Endothelial cell of umbilical vein (primary cell): ENCODE measurements around the gene ANGPTL4. TPM values are rescaled to one million over a fixed set of nuclear protein-coding genes. Genes with fewer than 3 reads are reported as not detected.

Experiments
- BruUV-seq: library from RNA; stranded (reverse); fragments of 400-500 nt; replicated peaks from 2 replicates; lab custom pipeline; 2021; lab: Mats Ljungman, UMichigan
- CTCF ChIA-PET: fragments of 300-600, 350-600 bp; sonication (Branson Sonifier 250); formaldehyde crosslinking; loops from one replicate; lab custom pipeline; 2021; ENCODE audit warnings: antibody characterized with exemption, inconsistent platforms; lab: Charles Lee
- POLR2A ChIA-PET: fragments of 300-600, 350-600 bp; sonication (Branson Sonifier 250); formaldehyde crosslinking; loops from one replicate; lab custom pipeline; 2021; ENCODE audit warnings: antibody characterized with exemption, inconsistent platforms; lab: Charles Lee
- DNase-seq: peaks from one replicate; pipeline ENCODE4 v3.0.0-alpha.2; 2011; ENCODE audit warnings: low read depth, low spot score
- FAIRE-seq: peaks from 2 replicates; lab custom pipeline; 2011; peaks lifted over from hg19 to GRCh38; lab: Jason Lieb, UNC
- H2AFZ ChIP-seq: 2 replicates; pipeline ENCODE4 v1.6.0; 2012; ENCODE audit warnings: low read depth, low read length, control low read depth, inconsistent platforms
- H3K27ac ChIP-seq: 2 replicates; pipeline ENCODE4 v1.5.1; 2011; ENCODE audit warnings: low read depth, mild to moderate bottlenecking, control low read depth, low read length, moderate library complexity; ENCODE audit not compliant: insufficient read depth
- H3K27me3 ChIP-seq, 2 experiments: 2 replicates each; pipeline versions ENCODE4 v1.6.0 to v1.6.1; 2011; ENCODE audit warnings: low read length in 2 of 2, mixed read lengths in 1 of 2; ENCODE audit not compliant: control insufficient read depth in 2 of 2, insufficient read depth in 2 of 2
- H3K36me3 ChIP-seq, 2 experiments: 2 replicates in 1 of 2; 3 replicates in 1 of 2; pipeline ENCODE4 v1.5.1; 2011; ENCODE audit warnings: low read length in 2 of 2, mild to moderate bottlenecking in 1 of 2, moderate library complexity in 1 of 2; ENCODE audit not compliant: control insufficient read depth in 2 of 2, insufficient read depth in 2 of 2; ENCODE audit errors: extremely low read depth in 1 of 2
- H3K4me1 ChIP-seq: 3 replicates; pipeline ENCODE4 v1.5.1; 2011; ENCODE audit warnings: mild to moderate bottlenecking, low read length; ENCODE audit not compliant: control insufficient read depth, insufficient read depth; ENCODE audit errors: extremely low read depth
- H3K4me2 ChIP-seq: 2 replicates; pipeline ENCODE4 v1.6.1; 2011; ENCODE audit warnings: low read length, control low read depth, mixed read lengths; ENCODE audit not compliant: insufficient read depth
- H3K4me3 ChIP-seq, 3 experiments: fragments of 200-600 bp in 1 of 3; sonication (generic), shearing (Covaris generic) in 1 of 3; replicated peaks in 1 of 3; 2 replicates each; pipeline ENCODE4 v1.5.1; 2011 to 2016; ENCODE audit warnings: control low read depth in 3 of 3, low read length in 3 of 3, mild to moderate bottlenecking in 2 of 3, inconsistent platforms in 1 of 3, low read depth in 1 of 3, moderate library complexity in 1 of 3; ENCODE audit not compliant: insufficient read depth in 1 of 3
- H3K79me2 ChIP-seq: 2 replicates; pipeline ENCODE4 v1.6.0; 2012; ENCODE audit warnings: low read length, inconsistent platforms; ENCODE audit not compliant: control insufficient read depth, insufficient read depth
- H3K9ac ChIP-seq: replicated peaks from 2 replicates; pipeline ENCODE3; 2011; ENCODE audit warnings: low read length, control low read depth; ENCODE audit not compliant: insufficient read depth; ENCODE audit errors: extremely low read depth
- H3K9me1 ChIP-seq: replicated peaks from 3 replicates; pipeline ENCODE4 v1.6.0; 2011; ENCODE audit warnings: mild to moderate bottlenecking, low read length; ENCODE audit not compliant: control insufficient read depth, insufficient read depth; ENCODE audit errors: extremely low read depth
- H3K9me3 ChIP-seq: replicated peaks from 2 replicates; pipeline ENCODE4 v1.5.1; 2012; ENCODE audit warnings: low read length, inconsistent platforms; ENCODE audit not compliant: control insufficient read depth, insufficient read depth
- H4K20me1 ChIP-seq: replicated peaks from 2 replicates; pipeline ENCODE3; 2011; ENCODE audit warnings: mild to moderate bottlenecking, low read length; ENCODE audit not compliant: control insufficient read depth, insufficient read depth; ENCODE audit errors: extremely low read depth
- CTCF ChIP-seq, 2 donors: IDR thresholded peaks; 1 replicate in 1 of 2; 2 replicates in 1 of 2; pipeline ENCODE4 v1.5.1; 2011; ENCODE audit warnings: low read length in 2 of 2, mild to moderate bottlenecking in 2 of 2, moderate library complexity in 2 of 2, control low read depth in 1 of 2, inconsistent platforms in 1 of 2, low read depth in 1 of 2; ENCODE audit not compliant: insufficient read depth in 1 of 2; ENCODE audit errors: extremely low read depth in 1 of 2
- EZH2 ChIP-seq: IDR thresholded peaks from 2 replicates; pipeline ENCODE4 v1.6.1; 2012; ENCODE audit warnings: borderline replicate concordance, low read depth, mild to moderate bottlenecking, moderate library complexity, low read length, inconsistent platforms; ENCODE audit not compliant: severe bottlenecking
- FOS ChIP-seq: IDR thresholded peaks from 2 replicates; pipeline ENCODE4 v1.6.1; 2011; ENCODE audit warnings: mild to moderate bottlenecking, low read length, moderate library complexity, borderline replicate concordance; ENCODE audit not compliant: insufficient read depth
- GATA2 ChIP-seq: IDR thresholded peaks from 2 replicates; pipeline ENCODE4 v1.7.0; 2011; ENCODE audit warnings: low read depth, mild to moderate bottlenecking, moderate library complexity, mixed read lengths, low read length; ENCODE audit not compliant: insufficient read length, insufficient read depth
- JUN ChIP-seq: IDR thresholded peaks from 2 replicates; pipeline ENCODE4 v1.6.1; 2011; ENCODE audit warnings: borderline replicate concordance, low read depth; ENCODE audit not compliant: insufficient read length, insufficient read depth
- MAX ChIP-seq: IDR thresholded peaks from 2 replicates; pipeline ENCODE4 v1.6.1; 2011; ENCODE audit not compliant: insufficient read depth, insufficient read length
- MYC ChIP-seq: IDR thresholded peaks from one replicate; pipeline ENCODE4 v1.6.1; 2011; ENCODE audit warnings: mild to moderate bottlenecking, low read depth, low read length
- POLR2A ChIP-seq: IDR thresholded peaks from 2 replicates; pipeline ENCODE4 v1.6.1; 2012; ENCODE audit warnings: low read depth, mild to moderate bottlenecking, control low read depth, low read length
- POLR2AphosphoS5 ChIP-seq: IDR thresholded peaks from 2 replicates; pipeline ENCODE4 v1.6.1; 2012; ENCODE audit warnings: low read depth, mild to moderate bottlenecking, control low read depth, low read length, moderate library complexity; ENCODE audit not compliant: insufficient read depth
- dilution Hi-C: fragments of 300-500 bp; cut with MboI; formaldehyde crosslinking; loops from one replicate; pipeline ENCODE4 v1.15.0; 2019; ENCODE audit warnings: low sequenced_read_pairs; ENCODE audit not compliant: extremely low pct_ligation_motif_present
- intact Hi-C: fragments of 100-400 bp; cut with micrococcal nuclease; formaldehyde crosslinking; loops from one replicate; pipeline ENCODE4 v1.10.0; 2022
- polyA plus RNA-seq, 4 experiments: library from polyadenylated mRNA; depleted of rRNA in 3 of 4; stranded (reverse) in 3 of 4; unstranded in 1 of 4; fragments of >200 nt; gene quantifications; 2 replicates each; pipeline versions ENCODE4 v1.2.1 to v1.2.3, GENCODE V29; 2011 to 2012; ENCODE audit warnings: missing spikeins in 1 of 4
- total RNA-seq: library from RNA; stranded (reverse); gene quantifications from 2 replicates; pipeline ENCODE4 v1.2.3, GENCODE V29; 2021

The ANGPTL4 gene
- total and polyA plus RNA-seq, 2 donors (not counting 3 experiments of a cell fraction or from before 2014, with no cell fraction given), result 3.9 to 14.1 TPM

DNA sequence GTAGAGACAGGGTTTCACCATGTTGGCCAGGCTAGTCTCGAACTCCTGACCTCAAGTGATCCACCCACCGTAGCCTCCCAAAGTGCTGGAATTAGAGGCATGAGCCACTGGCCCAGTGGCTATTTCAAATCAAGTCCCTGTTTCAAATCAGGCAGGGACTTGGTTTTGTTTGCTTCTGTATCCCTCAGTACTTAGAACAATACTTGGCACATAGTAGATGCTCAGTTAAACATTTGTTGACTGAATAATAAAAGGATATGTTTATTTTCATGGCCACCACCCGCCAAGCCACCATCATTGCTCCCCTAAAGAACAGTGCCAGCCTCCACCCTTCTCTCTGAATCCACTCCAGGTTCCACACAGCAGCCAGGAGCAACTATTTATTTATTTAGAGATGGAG, 38.5 kb upstream of the ANGPTL4 start:
- H3K27ac ChIP-seq, result no peak overlapping the region
- ChIA-PET POLR2A (no interaction called here), CTCF (no interaction called here)
- no peak overlapping the region for H2AFZ ChIP-seq
- H3K9me3 ChIP-seq, result no peaks in the 10 kb centered on the region
- intact Hi-C loops, result no loop called here
- no peaks in the 10 kb centered on the region for H3K9me1 ChIP-seq
- no peak overlapping the region for H3K4me2 ChIP-seq
- DNase-seq (no peak), FAIRE-seq (no peak)
- H3K36me3 ChIP-seq, result peaks cover 5 to 11% of the 10 kb centered on the region in 2 experiments
- H3K79me2 ChIP-seq, result peaks cover 26% of the 10 kb centered on the region
- peaks cover 18% of the 10 kb centered on the region for H3K4me1 ChIP-seq
- TF ChIP-seq FOS (no peak), CTCF (IDR thresholded peaks at IDR 0.05; ENCODE audit: extremely low read depth in 1 of 2, insufficient read depth in 1 of 2, low read depth in 1 of 2, low read length in 2 of 2) (no peak), MAX (no peak), POLR2AphosphoS5 (no peak), JUN (no peak), POLR2A (no peak), MYC (no peak), GATA2 (no peak), EZH2 (no peak)
- H3K9ac ChIP-seq, result no peak overlapping the region
- H3K27me3 ChIP-seq, result no peaks in the 10 kb centered on the region
- BruUV-seq, result no TSS peak
- dilution Hi-C loops, result no loop called here
- no peaks in the 10 kb centered on the region for H4K20me1 ChIP-seq
- H3K4me3 ChIP-seq, result no peak overlapping the region
